Natural killer cell (primary cell): ENCODE results near the gene KLF16. TPM values are rescaled to one million over a fixed set of nuclear protein-coding genes. Genes with fewer than 3 reads are reported as not detected.

Source experiments
- ATAC-seq, 3 donors: fragments of 150-1000 bp in 2 of 3; fragments of 200-7000 bp in 1 of 3; cut with Tn5 transposase; 1 replicate in 1 of 3; 2 replicates in 2 of 3; pipeline ENCODE4 v1.10.0; 2021; ENCODE audit warnings: mild to moderate bottlenecking in 2 of 3, moderate library complexity in 2 of 3
- DNase-seq, 2 donors: peaks; one replicate each; pipeline versions ENCODE4 v3.0.0 to v3.0.0-alpha.2; 2013 to 2021; ENCODE audit warnings: mixed read lengths in 1 of 2
- H3K27ac ChIP-seq: one replicate; pipeline ENCODE4 v1.5.1; 2013; ENCODE audit warnings: mild to moderate bottlenecking, low read length
- H3K27me3 ChIP-seq: one replicate; pipeline ENCODE4 v1.6.1; 2013; ENCODE audit warnings: low read length; ENCODE audit not compliant: control insufficient read depth, insufficient read depth
- H3K36me3 ChIP-seq: one replicate; pipeline ENCODE4 v1.6.1; 2013; ENCODE audit warnings: low read length; ENCODE audit not compliant: control insufficient read depth, insufficient read depth
- H3K4me1 ChIP-seq: one replicate; pipeline ENCODE4 v1.6.1; 2013; ENCODE audit warnings: low read length; ENCODE audit not compliant: control insufficient read depth, insufficient read depth
- H3K4me3 ChIP-seq: one replicate; pipeline ENCODE4 v1.5.1; 2013; ENCODE audit warnings: low read length
- H3K9me3 ChIP-seq: one replicate; pipeline ENCODE4 v1.6.1; 2013; ENCODE audit warnings: low read length; ENCODE audit not compliant: control insufficient read depth, insufficient read depth
- H3K27ac Mint-ChIP-seq, 2 donors: one replicate each; pipeline ENCODE4 v1.8.0; 2022; ENCODE audit warnings: mild to moderate bottlenecking in 2 of 2, mixed read lengths in 2 of 2, moderate library complexity in 1 of 2
- H3K27me3 Mint-ChIP-seq, 2 donors: one replicate each; pipeline ENCODE4 v1.8.0; 2022; ENCODE audit warnings: low read depth in 2 of 2, mixed read lengths in 2 of 2
- H3K36me3 Mint-ChIP-seq: one replicate; pipeline ENCODE4 v1.8.0; 2022; ENCODE audit warnings: mixed read lengths
- H3K4me1 Mint-ChIP-seq, 2 donors: one replicate each; pipeline ENCODE4 v1.8.0; 2022; ENCODE audit warnings: mixed read lengths in 2 of 2
- H3K4me3 Mint-ChIP-seq: one replicate; pipeline ENCODE4 v1.8.0; 2022; ENCODE audit warnings: mild to moderate bottlenecking, moderate library complexity, mixed read lengths
- H3K9me3 Mint-ChIP-seq, 2 donors: one replicate each; pipeline ENCODE4 v1.8.0; 2022; ENCODE audit warnings: mixed read lengths in 2 of 2
- WGBS: methylation state at CpG from one replicate; pipeline ENCODE4 v1.1.7; 2013; ENCODE audit warnings: missing lambda C conversion rate; ENCODE audit not compliant: insufficient coverage; 5-methylcytosine and 5-hydroxymethylcytosine counted together
- intact Hi-C: fragments of 100-400 bp; cut with micrococcal nuclease; formaldehyde crosslinking; loops from one replicate; pipeline ENCODE4 v1.14.2; 2022
- total RNA-seq, 4 donors: library from RNA; stranded (reverse); fragments of 120-200 nt in 1 of 4; gene quantifications; one replicate each; pipeline versions ENCODE4 v1.2.3 to v1.2.4, GENCODE V29; 2013 to 2022
- TF ChIP-seq, protein P1 (sequence below): fragments of 200-600 bp; IDR thresholded peaks from one replicate; pipeline ENCODE4 v1.8.0; 2022; ENCODE audit warnings: antibody characterized with exemption

The KLF16 gene
- total RNA-seq, 3 donors from 2014 or later (not counting 1 experiment from before 2014, with no cell fraction given): 29.1 to 38.4 (median 34.8) TPM

DNA sequence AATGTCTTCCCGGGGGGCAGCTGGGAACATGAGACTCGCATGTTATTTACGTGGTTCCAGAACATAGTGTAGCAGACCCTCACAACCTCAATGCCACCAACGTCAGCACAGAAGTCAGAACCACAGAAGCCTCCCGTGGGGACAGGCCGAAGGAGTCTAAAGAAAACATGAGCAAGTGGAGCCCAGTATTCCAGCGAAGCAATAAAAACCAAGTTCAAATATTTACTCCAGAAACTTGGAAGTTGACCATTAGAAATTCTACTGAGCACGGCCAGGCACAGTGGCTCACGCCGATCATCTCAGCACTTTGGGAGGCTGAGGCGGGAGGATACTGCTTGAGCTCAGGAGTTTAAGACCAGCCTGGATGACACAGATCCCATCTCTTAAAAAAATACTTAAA, 33.4 kb downstream of the KLF16 start:
- Histone ChIP-seq H3K4me1 (peaks cover 17% of the 10 kb centered on the region), H3K9me3 (no peaks in the 10 kb centered on the region), H3K27ac (no peak overlapping the region), H3K4me3 (no peak overlapping the region), H3K27me3 (no peaks in the 10 kb centered on the region), H3K36me3 (peaks cover 14% of the 10 kb centered on the region)
- intact Hi-C loops: loop anchor here (10.0 kb wide), 1 partner anchor 285 kb away; no protein-coding TSS in a partner anchor
- Mint-ChIP-seq H3K4me1 (peaks cover 4 to 14% of the 10 kb centered on the region in 2 donors), H3K4me3 (no peak overlapping the region), H3K27me3 (no peaks in the 10 kb centered on the region), H3K36me3 (no peaks in the 10 kb centered on the region), H3K9me3 (no peaks in the 10 kb centered on the region), H3K27ac (no peak overlapping the region)
- DNase-seq (no peak), ATAC-seq (no peak)
- TF ChIP-seq, protein P1, sequence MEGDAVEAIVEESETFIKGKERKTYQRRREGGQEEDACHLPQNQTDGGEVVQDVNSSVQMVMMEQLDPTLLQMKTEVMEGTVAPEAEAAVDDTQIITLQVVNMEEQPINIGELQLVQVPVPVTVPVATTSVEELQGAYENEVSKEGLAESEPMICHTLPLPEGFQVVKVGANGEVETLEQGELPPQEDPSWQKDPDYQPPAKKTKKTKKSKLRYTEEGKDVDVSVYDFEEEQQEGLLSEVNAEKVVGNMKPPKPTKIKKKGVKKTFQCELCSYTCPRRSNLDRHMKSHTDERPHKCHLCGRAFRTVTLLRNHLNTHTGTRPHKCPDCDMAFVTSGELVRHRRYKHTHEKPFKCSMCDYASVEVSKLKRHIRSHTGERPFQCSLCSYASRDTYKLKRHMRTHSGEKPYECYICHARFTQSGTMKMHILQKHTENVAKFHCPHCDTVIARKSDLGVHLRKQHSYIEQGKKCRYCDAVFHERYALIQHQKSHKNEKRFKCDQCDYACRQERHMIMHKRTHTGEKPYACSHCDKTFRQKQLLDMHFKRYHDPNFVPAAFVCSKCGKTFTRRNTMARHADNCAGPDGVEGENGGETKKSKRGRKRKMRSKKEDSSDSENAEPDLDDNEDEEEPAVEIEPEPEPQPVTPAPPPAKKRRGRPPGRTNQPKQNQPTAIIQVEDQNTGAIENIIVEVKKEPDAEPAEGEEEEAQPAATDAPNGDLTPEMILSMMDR: no peak
- 98% methylated on average over 11 of the region's 11 CpGs for WGBS

DNA sequence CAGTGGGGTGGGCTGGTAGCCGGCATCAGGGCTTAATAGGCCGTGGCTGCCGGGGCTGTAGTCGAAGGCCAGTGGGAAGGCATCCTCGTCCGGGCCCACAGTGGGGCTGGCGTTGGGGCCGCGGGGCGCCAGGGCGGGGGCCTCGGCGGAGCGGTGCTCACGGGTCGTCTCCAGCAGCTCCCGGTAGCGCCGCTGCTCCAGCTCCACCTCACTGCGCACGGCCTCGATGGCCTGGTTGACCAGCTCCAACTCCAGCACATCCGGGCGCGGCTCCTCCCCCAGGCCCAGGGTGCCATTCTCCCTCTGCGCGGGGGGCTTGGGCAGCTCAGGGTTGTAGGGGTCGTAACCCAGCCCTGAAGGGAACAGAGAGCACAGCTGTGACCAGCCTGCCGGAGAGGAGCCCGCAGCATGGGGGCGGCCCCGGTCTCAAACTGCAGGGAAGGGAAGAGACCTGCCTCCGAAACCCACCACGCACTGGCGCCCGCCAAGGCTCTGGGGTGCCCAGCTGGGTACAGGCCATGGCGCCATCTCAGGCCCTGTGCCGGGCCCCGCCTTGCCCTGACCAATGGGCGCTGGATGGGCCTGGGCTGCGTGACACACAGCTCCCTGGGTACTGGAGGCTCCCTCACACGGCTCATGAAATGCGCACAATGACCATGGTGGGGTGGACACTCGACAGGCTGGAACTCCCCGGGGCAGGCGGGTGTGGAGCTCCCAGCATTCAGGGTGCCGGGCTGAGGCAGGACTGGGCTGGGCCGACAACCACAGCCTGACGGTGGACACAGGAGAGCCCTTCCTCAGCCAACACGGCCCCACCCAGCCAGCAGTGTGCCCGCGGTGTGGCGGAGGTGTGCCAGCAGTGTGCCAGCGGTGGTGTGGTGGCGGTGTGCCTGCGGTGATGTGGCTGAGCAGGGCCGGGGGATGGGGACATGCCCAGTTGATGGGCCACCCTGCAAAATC, 34.8 kb downstream of the KLF16 start:
- Histone ChIP-seq H3K36me3 (peaks cover 23% of the 10 kb centered on the region), H3K4me3 (no peak overlapping the region), H3K9me3 (no peaks in the 10 kb centered on the region), H3K4me1 (peaks cover 9% of the 10 kb centered on the region), H3K27me3 (no peaks in the 10 kb centered on the region), H3K27ac (no peak overlapping the region)
- intact Hi-C loops: loop anchor here (10.0 kb wide), 1 partner anchor 284 kb away; no protein-coding TSS in a partner anchor
- H3K27me3 Mint-ChIP-seq: no peaks in the 10 kb centered on the region
- H3K36me3 Mint-ChIP-seq: no peaks in the 10 kb centered on the region
- H3K4me1 Mint-ChIP-seq: peaks cover 4 to 14% of the 10 kb centered on the region in 2 donors
- no peak for ATAC-seq
- TF ChIP-seq, protein P1: no peak
- 95% methylated on average over 57 of the region's 57 CpGs for WGBS
- no peak overlapping the region for H3K4me3 Mint-ChIP-seq
- no peak overlapping the region for H3K27ac Mint-ChIP-seq
- no peaks in the 10 kb centered on the region for H3K9me3 Mint-ChIP-seq
- DNase-seq: no peak

DNA sequence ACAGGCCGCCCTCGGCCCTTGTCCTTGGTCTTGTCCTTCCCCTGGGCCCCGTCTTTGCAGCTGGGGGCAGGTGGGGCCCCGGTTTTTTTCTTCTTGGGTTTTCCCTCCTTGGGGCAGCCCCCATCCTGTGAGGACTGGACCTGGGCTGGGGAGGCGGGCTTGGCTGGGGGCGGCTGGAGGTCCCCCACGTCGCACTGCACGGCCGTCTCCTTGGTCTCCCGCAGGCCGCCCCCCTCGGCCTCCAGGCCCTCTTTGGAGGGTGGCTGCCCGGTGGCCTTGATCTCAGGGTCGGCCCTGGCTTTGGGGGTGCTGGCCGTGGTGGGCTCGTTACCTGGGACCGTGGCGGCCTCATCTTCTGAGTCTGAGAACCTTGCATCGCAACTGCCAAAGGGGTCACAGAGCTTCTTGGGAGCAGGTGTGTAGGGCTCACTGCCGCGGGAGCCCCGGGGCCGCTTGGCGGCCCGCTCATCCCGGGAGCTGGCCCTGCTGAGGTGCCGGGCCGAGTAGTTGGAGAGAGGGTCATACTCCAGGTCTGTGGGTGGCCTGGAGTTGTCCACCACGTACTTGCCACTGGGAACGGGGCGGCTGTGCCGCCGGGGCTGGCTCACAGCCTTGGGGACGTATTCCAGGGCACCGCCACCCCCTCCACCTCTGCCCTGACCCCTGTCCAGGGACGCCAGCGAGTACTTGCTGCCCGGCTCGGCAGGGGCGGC, 35.7 kb downstream of the KLF16 start:
- ATAC-seq: no peak
- no peak for DNase-seq
- no peaks in the 10 kb centered on the region for H3K9me3 Mint-ChIP-seq
- TF ChIP-seq, protein P1: no peak
- Histone ChIP-seq H3K27me3 (no peaks in the 10 kb centered on the region), H3K4me1 (peaks cover 9% of the 10 kb centered on the region), H3K9me3 (no peaks in the 10 kb centered on the region), H3K36me3 (peaks cover 31% of the 10 kb centered on the region), H3K4me3 (no peak overlapping the region), H3K27ac (no peak overlapping the region)
- H3K4me3 Mint-ChIP-seq: peak overlapping the region; percentile 49
- no peaks in the 10 kb centered on the region for H3K27me3 Mint-ChIP-seq
- H3K36me3 Mint-ChIP-seq: no peaks in the 10 kb centered on the region
- intact Hi-C loops: loop anchor here (10.0 kb wide), 1 partner anchor 283 kb away; no protein-coding TSS in a partner anchor
- WGBS: 95% methylated on average over 41 of the region's 41 CpGs
- H3K27ac Mint-ChIP-seq: no peak overlapping the region
- H3K4me1 Mint-ChIP-seq: peaks cover 4 to 9% of the 10 kb centered on the region in 2 donors
